Measurements from ENCODE around the gene LARGE2. TPM values are rescaled to one million over a fixed set of nuclear protein-coding genes. Genes with fewer than 3 reads are reported as not detected.

Gene LARGE2
- total and polyA plus RNA-seq, 2 experiments from 2014 or later, result 89.8 to 107 TPM

- peaks cover 9% of the 10 kb centered on the region; the same call in 1 of the 2 replicates for H3K27me3 ChIP-seq (ENCODE audit: insufficient read depth)
- Mint-ChIP-seq H3K27ac (no peak overlapping the region; the same call in 1 of the 2 replicates), H3K36me3 (ENCODE audit: low read depth) (peaks cover 3% of the 10 kb centered on the region; the same call in 1 of the 3 replicates), H3K4me1 (peaks cover 27% of the 10 kb centered on the region), H3K9me3 (no peaks in the 10 kb centered on the region), H3K4me3 (peak overlapping the region; percentile 96), H3K27me3 (ENCODE audit: insufficient read depth, low read depth, poor library complexity) (peaks cover 32% of the 10 kb centered on the region)
- peak overlapping the region; percentile 93 for H3K4me2 ChIP-seq
- H2AFZ ChIP-seq, result peak overlapping the region; percentile 16; the same call in 1 of the 2 replicates
- no peaks in the 10 kb centered on the region; the same call in none of the 2 replicates for H4K20me1 ChIP-seq (replicated peaks; ENCODE audit: insufficient read depth)
- no peaks in the 10 kb centered on the region for H3K36me3 ChIP-seq (ENCODE audit: insufficient read depth)
- DNase-seq (ENCODE audit: low spot score), result no peak
- H3K9me2 ChIP-seq (ENCODE audit: insufficient read depth), result no peaks in the 10 kb centered on the region
- peak overlapping the region; percentile 95 for H3K4me3 ChIP-seq
- peaks cover 32% of the 10 kb centered on the region for H3K4me1 ChIP-seq (ENCODE audit: insufficient read depth)
- H3K79me2 ChIP-seq (replicated peaks; ENCODE audit: insufficient read depth), result peaks cover 8% of the 10 kb centered on the region
- no peak for ATAC-seq
- H3F3A ChIP-seq (replicated peaks; ENCODE audit: low read depth), result peaks cover 23% of the 10 kb centered on the region
- TF ChIP-seq, protein P1, sequence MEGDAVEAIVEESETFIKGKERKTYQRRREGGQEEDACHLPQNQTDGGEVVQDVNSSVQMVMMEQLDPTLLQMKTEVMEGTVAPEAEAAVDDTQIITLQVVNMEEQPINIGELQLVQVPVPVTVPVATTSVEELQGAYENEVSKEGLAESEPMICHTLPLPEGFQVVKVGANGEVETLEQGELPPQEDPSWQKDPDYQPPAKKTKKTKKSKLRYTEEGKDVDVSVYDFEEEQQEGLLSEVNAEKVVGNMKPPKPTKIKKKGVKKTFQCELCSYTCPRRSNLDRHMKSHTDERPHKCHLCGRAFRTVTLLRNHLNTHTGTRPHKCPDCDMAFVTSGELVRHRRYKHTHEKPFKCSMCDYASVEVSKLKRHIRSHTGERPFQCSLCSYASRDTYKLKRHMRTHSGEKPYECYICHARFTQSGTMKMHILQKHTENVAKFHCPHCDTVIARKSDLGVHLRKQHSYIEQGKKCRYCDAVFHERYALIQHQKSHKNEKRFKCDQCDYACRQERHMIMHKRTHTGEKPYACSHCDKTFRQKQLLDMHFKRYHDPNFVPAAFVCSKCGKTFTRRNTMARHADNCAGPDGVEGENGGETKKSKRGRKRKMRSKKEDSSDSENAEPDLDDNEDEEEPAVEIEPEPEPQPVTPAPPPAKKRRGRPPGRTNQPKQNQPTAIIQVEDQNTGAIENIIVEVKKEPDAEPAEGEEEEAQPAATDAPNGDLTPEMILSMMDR (conservative IDR thresholded peaks at IDR 0.05; ENCODE audit: low read depth in 2 of 2), result no peak
- TF ChIP-seq ZNF114 (CRISPR knock-in tag; IDR thresholded peaks at IDR 0.05), result no peak
- no peak for TF ChIP-seq NANOG (IDR thresholded peaks at IDR 0.05; ENCODE audit: borderline replicate concordance)
- TF ChIP-seq, protein P2, sequence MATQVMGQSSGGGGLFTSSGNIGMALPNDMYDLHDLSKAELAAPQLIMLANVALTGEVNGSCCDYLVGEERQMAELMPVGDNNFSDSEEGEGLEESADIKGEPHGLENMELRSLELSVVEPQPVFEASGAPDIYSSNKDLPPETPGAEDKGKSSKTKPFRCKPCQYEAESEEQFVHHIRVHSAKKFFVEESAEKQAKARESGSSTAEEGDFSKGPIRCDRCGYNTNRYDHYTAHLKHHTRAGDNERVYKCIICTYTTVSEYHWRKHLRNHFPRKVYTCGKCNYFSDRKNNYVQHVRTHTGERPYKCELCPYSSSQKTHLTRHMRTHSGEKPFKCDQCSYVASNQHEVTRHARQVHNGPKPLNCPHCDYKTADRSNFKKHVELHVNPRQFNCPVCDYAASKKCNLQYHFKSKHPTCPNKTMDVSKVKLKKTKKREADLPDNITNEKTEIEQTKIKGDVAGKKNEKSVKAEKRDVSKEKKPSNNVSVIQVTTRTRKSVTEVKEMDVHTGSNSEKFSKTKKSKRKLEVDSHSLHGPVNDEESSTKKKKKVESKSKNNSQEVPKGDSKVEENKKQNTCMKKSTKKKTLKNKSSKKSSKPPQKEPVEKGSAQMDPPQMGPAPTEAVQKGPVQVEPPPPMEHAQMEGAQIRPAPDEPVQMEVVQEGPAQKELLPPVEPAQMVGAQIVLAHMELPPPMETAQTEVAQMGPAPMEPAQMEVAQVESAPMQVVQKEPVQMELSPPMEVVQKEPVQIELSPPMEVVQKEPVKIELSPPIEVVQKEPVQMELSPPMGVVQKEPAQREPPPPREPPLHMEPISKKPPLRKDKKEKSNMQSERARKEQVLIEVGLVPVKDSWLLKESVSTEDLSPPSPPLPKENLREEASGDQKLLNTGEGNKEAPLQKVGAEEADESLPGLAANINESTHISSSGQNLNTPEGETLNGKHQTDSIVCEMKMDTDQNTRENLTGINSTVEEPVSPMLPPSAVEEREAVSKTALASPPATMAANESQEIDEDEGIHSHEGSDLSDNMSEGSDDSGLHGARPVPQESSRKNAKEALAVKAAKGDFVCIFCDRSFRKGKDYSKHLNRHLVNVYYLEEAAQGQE (IDR thresholded peaks at IDR 0.05; ENCODE audit: unreplicated experiment), result no peak
- no peak for TF ChIP-seq EZH2phosphoT487 (IDR thresholded peaks at IDR 0.05; ENCODE audit: unreplicated experiment)
- no peak for TF ChIP-seq ZNF331 (CRISPR knock-in tag; IDR thresholded peaks at IDR 0.05; ENCODE audit: low read depth)
- TF ChIP-seq CREB1 (CRISPR knock-in tag; IDR thresholded peaks at IDR 0.05; ENCODE audit: low read depth), result no peak
- TF ChIP-seq JUNB (IDR thresholded peaks at IDR 0.05; ENCODE audit: unreplicated experiment), result no peak
- no peak for TF ChIP-seq STAT1 (IDR thresholded peaks at IDR 0.05; ENCODE audit: unreplicated experiment)
- H3K27ac ChIP-seq (ENCODE audit: low read depth), result peak overlapping the region; percentile 73
Measured at GRCh38 chr11:45917286-45917622, 5.2 kb upstream of the LARGE2 start.

DNA sequence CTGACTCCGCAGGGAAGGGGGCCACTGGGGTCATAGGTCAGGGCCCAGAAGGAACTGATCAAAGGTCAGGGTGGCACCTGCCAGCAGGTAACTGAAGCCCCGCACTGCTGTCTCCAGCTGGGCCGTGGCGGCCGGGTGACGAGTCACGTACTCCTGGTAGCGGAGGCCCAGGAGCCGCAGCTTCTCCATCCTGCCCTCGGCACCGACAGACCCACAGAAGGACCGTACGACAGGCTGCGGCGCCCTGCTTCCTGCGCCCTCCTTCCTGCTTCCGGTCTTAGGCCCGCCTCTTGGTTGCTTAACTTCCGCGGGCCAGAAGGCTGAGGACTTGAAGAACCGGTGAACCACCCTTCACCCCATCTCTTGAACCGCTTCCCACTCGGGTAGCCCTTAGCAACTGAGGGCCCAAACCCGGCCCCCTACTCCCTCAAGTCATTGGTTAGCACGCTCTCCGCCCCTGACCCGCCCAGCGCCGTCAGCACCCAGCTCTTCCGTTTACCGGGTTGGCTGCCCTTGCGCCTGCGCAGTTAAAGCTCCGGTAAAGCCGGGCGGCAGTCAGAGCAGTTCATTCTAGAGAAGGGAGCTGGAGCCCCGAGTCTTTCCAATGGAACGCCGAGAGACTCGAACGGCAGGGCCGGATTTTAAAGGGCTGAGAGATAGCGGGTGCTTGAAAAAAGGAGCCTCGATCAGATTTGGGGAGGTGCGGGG, 4.7 kb upstream of the LARGE2 start, which contains the start of gene PEX16:
PEX16 (minus strand) TSS at position 255 of the 708 bp plus-strand sequence; CDS start at position 189, 66 bp downstream.
- Histone ChIP-seq H3K4me1 (ENCODE audit: insufficient read depth) (peaks cover 32% of the 10 kb centered on the region), H3K27ac (ENCODE audit: low read depth) (peak within 1 kb of the TSS; percentile 73), H3K4me2 (peak within 1 kb of the TSS; percentile 93), H3K9me2 (ENCODE audit: insufficient read depth) (no peaks in the 10 kb centered on the region), H3K4me3 (peak within 1 kb of the TSS; percentile 95), H3K27me3 (ENCODE audit: insufficient read depth) (peaks cover 9% of the 10 kb centered on the region; the same call in 1 of the 2 replicates), H4K20me1 (replicated peaks; ENCODE audit: insufficient read depth) (no peaks in the 10 kb centered on the region; the same call in none of the 2 replicates), H3K36me3 (ENCODE audit: insufficient read depth) (no peaks in the 10 kb centered on the region), H3K79me2 (replicated peaks; ENCODE audit: insufficient read depth) (peaks cover 8% of the 10 kb centered on the region), H2AFZ (peak within 1 kb of the TSS; percentile 93), H3F3A (replicated peaks; ENCODE audit: low read depth) (peaks cover 23% of the 10 kb centered on the region)
- ATAC-seq (peak; percentile 45), DNase-seq (ENCODE audit: low spot score) (peak; percentile 98)
- no peaks in the 10 kb centered on the region for H3K9me3 Mint-ChIP-seq
- H3K4me1 Mint-ChIP-seq, result peaks cover 27% of the 10 kb centered on the region
- H3K27ac Mint-ChIP-seq, result peak within 1 kb of the TSS; percentile 97
- peaks cover 32% of the 10 kb centered on the region for H3K27me3 Mint-ChIP-seq (ENCODE audit: insufficient read depth, low read depth, poor library complexity)
- peak within 1 kb of the TSS; percentile 96 for H3K4me3 Mint-ChIP-seq
- peaks cover 3% of the 10 kb centered on the region; the same call in 1 of the 3 replicates for H3K36me3 Mint-ChIP-seq (ENCODE audit: low read depth)
- TF ChIP-seq, protein P2 (IDR thresholded peaks at IDR 0.05; ENCODE audit: unreplicated experiment), result no peak
- TF ChIP-seq POLR2AphosphoS5 (IDR thresholded peaks at IDR 0.05; ENCODE audit: low read depth), result peak; percentile 65
- TF ChIP-seq, protein P1 (conservative IDR thresholded peaks at IDR 0.05; ENCODE audit: low read depth in 2 of 2), result no peak
- TF ChIP-seq CREB1 (CRISPR knock-in tag; IDR thresholded peaks at IDR 0.05; ENCODE audit: low read depth), result peak; percentile 48; the same call in 1 of the 2 replicates
